ENCODE measurements around the gene KL.

KL gene

DNA sequence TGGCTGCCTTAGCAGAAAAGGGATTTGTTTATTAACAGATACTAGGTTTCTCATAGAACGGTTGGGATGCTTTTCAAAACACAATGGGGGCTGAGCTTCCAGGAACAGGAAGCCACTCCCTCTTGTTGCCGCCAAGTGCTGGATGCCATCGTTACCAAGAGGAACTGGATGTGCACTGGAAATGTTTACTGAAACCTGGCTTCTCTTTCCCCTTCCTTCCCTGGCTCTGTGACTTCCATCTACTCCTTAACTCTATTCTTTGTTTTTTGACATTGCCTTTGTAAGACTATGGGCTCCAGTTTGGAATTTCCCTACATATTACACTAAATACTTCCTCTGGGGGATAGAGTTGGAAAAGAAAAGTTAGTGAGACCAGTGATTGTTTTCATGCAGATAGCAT lies 11.7 kb upstream of the KL start:
- Histone ChIP-seq H3K9me3 (no peaks in the 10 kb centered on the region), H3K36me3 (no peaks in the 10 kb centered on the region), H3K4me3 (ENCODE audit: low read depth in 1 of 2, low read length in 1 of 2) (no peak overlapping the region), H3K27ac (no peak overlapping the region), H3K4me1 (ENCODE audit: control insufficient read depth in 1 of 2, insufficient read depth in 1 of 2, low read depth in 1 of 2, low read length in 1 of 2) (no peaks in the 10 kb centered on the region), H3K27me3 (peaks cover 6% of the 10 kb centered on the region)
- TF ChIP-seq, protein P1, sequence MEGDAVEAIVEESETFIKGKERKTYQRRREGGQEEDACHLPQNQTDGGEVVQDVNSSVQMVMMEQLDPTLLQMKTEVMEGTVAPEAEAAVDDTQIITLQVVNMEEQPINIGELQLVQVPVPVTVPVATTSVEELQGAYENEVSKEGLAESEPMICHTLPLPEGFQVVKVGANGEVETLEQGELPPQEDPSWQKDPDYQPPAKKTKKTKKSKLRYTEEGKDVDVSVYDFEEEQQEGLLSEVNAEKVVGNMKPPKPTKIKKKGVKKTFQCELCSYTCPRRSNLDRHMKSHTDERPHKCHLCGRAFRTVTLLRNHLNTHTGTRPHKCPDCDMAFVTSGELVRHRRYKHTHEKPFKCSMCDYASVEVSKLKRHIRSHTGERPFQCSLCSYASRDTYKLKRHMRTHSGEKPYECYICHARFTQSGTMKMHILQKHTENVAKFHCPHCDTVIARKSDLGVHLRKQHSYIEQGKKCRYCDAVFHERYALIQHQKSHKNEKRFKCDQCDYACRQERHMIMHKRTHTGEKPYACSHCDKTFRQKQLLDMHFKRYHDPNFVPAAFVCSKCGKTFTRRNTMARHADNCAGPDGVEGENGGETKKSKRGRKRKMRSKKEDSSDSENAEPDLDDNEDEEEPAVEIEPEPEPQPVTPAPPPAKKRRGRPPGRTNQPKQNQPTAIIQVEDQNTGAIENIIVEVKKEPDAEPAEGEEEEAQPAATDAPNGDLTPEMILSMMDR (IDR thresholded peaks at IDR 0.05) = no peak

DNA sequence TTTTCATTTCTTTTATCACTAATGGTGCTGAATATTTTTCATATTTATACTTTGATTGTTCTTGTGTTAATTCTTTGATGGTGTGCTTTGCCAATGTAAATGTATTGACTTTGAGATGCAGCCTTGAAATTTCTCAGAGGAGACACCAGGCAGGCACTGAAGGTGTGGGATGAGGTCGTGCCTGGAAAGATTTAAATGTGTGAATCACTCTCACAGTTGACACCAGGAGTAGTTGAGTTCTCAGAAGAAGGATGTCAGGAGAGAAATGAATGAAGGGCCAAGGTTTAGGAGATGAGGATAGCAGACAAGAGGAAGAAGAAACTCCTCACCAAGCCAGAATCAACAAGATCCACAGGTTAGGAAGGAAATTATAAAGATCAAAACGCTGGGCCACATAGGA lies 10.1 kb upstream of the KL start:
- peaks cover 7% of the 10 kb centered on the region for H3K27me3 ChIP-seq

DNA sequence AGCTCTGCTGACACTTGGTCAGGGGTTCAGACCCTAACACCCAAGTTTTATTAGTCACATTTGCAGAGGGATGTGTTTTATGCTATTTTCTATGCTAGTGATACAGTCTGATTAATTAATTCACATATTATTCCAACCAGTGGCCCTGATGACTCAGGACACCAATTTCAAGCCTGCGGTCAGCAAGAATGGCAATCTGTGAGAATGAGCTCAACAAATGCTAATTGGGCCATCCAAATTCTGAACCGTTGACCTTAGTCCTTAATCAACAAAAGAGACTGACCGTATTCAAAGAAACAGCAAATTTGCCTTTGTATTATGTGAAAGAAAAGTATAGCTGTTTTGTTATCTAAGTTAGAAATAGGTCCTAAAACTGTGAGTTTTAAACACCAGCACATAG lies 9.6 kb upstream of the KL start:
- H3K36me3 ChIP-seq = no peaks in the 10 kb centered on the region
- TF ChIP-seq, protein P1 (IDR thresholded peaks at IDR 0.05) = no peak
- no peaks in the 10 kb centered on the region for H3K4me1 ChIP-seq (ENCODE audit: control insufficient read depth in 1 of 2, insufficient read depth in 1 of 2, low read depth in 1 of 2, low read length in 1 of 2)
- peaks cover 12% of the 10 kb centered on the region for H3K27me3 ChIP-seq
- H3K9me3 ChIP-seq = no peaks in the 10 kb centered on the region
- H3K27ac ChIP-seq = no peak overlapping the region
- no peak overlapping the region for H3K4me3 ChIP-seq (ENCODE audit: low read depth in 1 of 2, low read length in 1 of 2)

More for the DNA sequence above, 10.1 kb upstream of the KL start:
- Histone ChIP-seq H3K4me3 (ENCODE audit: low read depth in 1 of 2, low read length in 1 of 2) (no peak overlapping the region), H3K9me3 (no peaks in the 10 kb centered on the region), H3K27ac (no peak overlapping the region), H3K4me1 (ENCODE audit: control insufficient read depth in 1 of 2, insufficient read depth in 1 of 2, low read depth in 1 of 2, low read length in 1 of 2) (no peaks in the 10 kb centered on the region), H3K36me3 (no peaks in the 10 kb centered on the region)
- TF ChIP-seq, protein P1 (IDR thresholded peaks at IDR 0.05) = no peak

DNA sequence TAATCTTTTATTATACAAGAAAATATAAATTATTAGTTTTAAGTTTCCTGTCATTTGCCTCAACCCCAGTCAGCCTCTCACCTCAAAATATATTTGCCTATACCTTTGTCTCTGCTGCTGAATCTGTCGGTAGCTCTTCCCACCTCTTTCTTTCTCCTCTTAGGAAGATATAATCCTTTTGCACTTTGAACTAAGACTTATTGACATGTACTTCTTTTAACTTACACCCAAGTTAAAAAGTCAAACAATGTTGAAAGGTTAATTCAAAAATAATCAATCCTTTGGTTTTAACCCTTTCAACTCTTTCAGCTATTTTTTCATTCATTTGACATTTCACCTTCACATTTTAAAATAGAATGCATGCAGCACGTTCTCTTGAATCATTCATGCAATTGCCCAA lies 9.0 kb upstream of the KL start:
- Histone ChIP-seq H3K9me3 (no peaks in the 10 kb centered on the region), H3K4me1 (ENCODE audit: control insufficient read depth in 1 of 2, insufficient read depth in 1 of 2, low read depth in 1 of 2, low read length in 1 of 2) (no peaks in the 10 kb centered on the region), H3K27me3 (peaks cover 18% of the 10 kb centered on the region), H3K36me3 (no peaks in the 10 kb centered on the region), H3K27ac (no peak overlapping the region), H3K4me3 (ENCODE audit: low read depth in 1 of 2, low read length in 1 of 2) (no peak overlapping the region)
- TF ChIP-seq, protein P1 (IDR thresholded peaks at IDR 0.05) = no peak

DNA sequence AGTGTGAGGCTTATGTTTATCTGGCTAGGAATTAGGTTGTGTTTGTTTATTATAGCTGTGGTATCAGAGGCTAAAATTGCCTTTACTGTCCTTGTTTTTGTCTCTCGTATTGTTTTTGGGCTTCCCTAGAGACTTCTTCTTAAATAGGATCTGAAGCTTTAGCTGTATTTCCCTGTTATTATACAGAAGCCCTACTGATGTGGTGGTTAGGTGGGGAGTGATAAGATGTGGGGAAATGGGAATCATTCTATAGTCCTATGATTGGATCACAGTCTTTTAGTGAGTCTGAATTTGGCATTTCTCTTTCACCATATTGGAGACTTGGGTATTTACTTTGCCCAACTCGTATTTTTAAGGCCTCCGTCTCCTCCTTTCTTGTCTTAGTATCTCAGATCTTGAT lies 8.3 kb upstream of the KL start:
- no peak overlapping the region for H3K27ac ChIP-seq
- H3K4me3 ChIP-seq (ENCODE audit: low read depth in 1 of 2, low read length in 1 of 2) = no peak overlapping the region
- peaks cover 24% of the 10 kb centered on the region for H3K27me3 ChIP-seq
- no peaks in the 10 kb centered on the region for H3K9me3 ChIP-seq
- TF ChIP-seq, protein P1 (IDR thresholded peaks at IDR 0.05) = no peak
- H3K36me3 ChIP-seq = no peaks in the 10 kb centered on the region
- H3K4me1 ChIP-seq (ENCODE audit: control insufficient read depth in 1 of 2, insufficient read depth in 1 of 2, low read depth in 1 of 2, low read length in 1 of 2) = no peaks in the 10 kb centered on the region
